GM18499 (cell line): ENCODE measurements around the gene SLC35A1.
A peak's percentile ranks its signal among the peaks of the same experiment; 100 is the strongest.
"Not testable (repeated sequence)": the region's sequence is repeated elsewhere in the genome, so short reads cannot be mapped to it uniquely, and the experiment has no call there.

ENCODE experiments used
- ATAC-seq: cut with Tn5 transposase; IDR thresholded peaks from one replicate; pipeline ENCODE4 v1.9.1; 2021; ENCODE audit warnings: moderate number of reproducible peaks; ENCODE audit not compliant: insufficient read depth, unreplicated experiment

Gene SLC35A1

GRCh38 chr6:87472525-87473418, at the start of gene SLC35A1:
TSS of gene SLC35A1 (plus strand) at chr6:87472974. CDS start at chr6:87473004, 30 bp downstream.
- ATAC-seq = peak; percentile 73

GRCh38 chr6:87426789-87427188, 46.0 kb upstream of the SLC35A1 start:
- no peak for ATAC-seq

GRCh38 chr6:87430499-87430898, 42.3 kb upstream of the SLC35A1 start:
- no peak for ATAC-seq

- no peak for ATAC-seq
These were observed 41.5 kb upstream of the SLC35A1 start for GRCh38 chr6:87431263-87431662.

- ATAC-seq = no peak
These were observed 36.3 kb upstream of the SLC35A1 start for GRCh38 chr6:87436435-87436834.

- no peak for ATAC-seq
These were observed 31.1 kb upstream of the SLC35A1 start for GRCh38 chr6:87441711-87442110.

- ATAC-seq = no peak
These were observed 28.4 kb upstream of the SLC35A1 start for GRCh38 chr6:87444362-87444761.

- ATAC-seq = no peak
These were observed 7.7 kb upstream of the SLC35A1 start for GRCh38 chr6:87465051-87465450.

GRCh38 chr6:87473419-87473903, 687 bp downstream of the SLC35A1 start:
- peak; percentile 46 for ATAC-seq

GRCh38 chr6:87481931-87482330, 9.2 kb downstream of the SLC35A1 start:
- ATAC-seq = no peak

- no peak for ATAC-seq
These were observed 9.6 kb downstream of the SLC35A1 start for GRCh38 chr6:87482366-87482765.

- ATAC-seq = no peak
These were observed 11.2 kb downstream of the SLC35A1 start for GRCh38 chr6:87483929-87484328.

GRCh38 chr6:87484491-87484890, 11.7 kb downstream of the SLC35A1 start:
- ATAC-seq = no peak

- no peak for ATAC-seq
These were observed 14.8 kb downstream of the SLC35A1 start for GRCh38 chr6:87487555-87487954.

GRCh38 chr6:87489326-87489725, 16.6 kb downstream of the SLC35A1 start:
- not testable (repeated sequence) for ATAC-seq

GRCh38 chr6:87494761-87495422, 22.1 kb downstream of the SLC35A1 start:
- ATAC-seq = no peak

GRCh38 chr6:87498048-87498447, 25.3 kb downstream of the SLC35A1 start:
- ATAC-seq = no peak

GRCh38 chr6:87501809-87502572, 29.2 kb downstream of the SLC35A1 start:
- ATAC-seq = no peak

- ATAC-seq = no peak
These were observed 31.7 kb downstream of the SLC35A1 start for GRCh38 chr6:87504441-87504840.

GRCh38 chr6:87514831-87515230, 42.1 kb downstream of the SLC35A1 start:
- ATAC-seq = no peak

- no peak for ATAC-seq
These were observed 45.7 kb downstream of the SLC35A1 start for GRCh38 chr6:87518453-87518852.
